HepG2 (cell line): Measurements from ENCODE around the gene FBXO5.

Source experiments
- ZKSCAN1 ChIP-seq: fragments of 150-350 bp; IDR thresholded peaks from 2 replicates; pipeline ENCODE4 v1.6.1; 2014; ENCODE audit warnings: low read length
- ZNF101 ChIP-seq: sonication (generic); formaldehyde crosslinking; IDR thresholded peaks from 2 replicates; pipeline ENCODE4 v1.4.0; 2020; ENCODE audit warnings: mild to moderate bottlenecking, low read depth, missing genetic modification reagents, borderline replicate concordance
- TF ChIP-seq, protein P1 (sequence below): sonication (generic); formaldehyde crosslinking; IDR thresholded peaks from 2 replicates; pipeline ENCODE4 v1.4.0; 2020; ENCODE audit warnings: missing genetic modification reagents
- TF ChIP-seq, protein P2 (sequence below): sonication (generic); IDR thresholded peaks from 2 replicates; pipeline ENCODE4 v1.6.1; 2016; ENCODE audit warnings: low read depth, borderline replicate concordance
- TF ChIP-seq, protein P3 (sequence below): sonication (generic); formaldehyde crosslinking; IDR thresholded peaks from 2 replicates; pipeline ENCODE4 v1.4.0; 2020; ENCODE audit warnings: missing genetic modification reagents

DNA sequence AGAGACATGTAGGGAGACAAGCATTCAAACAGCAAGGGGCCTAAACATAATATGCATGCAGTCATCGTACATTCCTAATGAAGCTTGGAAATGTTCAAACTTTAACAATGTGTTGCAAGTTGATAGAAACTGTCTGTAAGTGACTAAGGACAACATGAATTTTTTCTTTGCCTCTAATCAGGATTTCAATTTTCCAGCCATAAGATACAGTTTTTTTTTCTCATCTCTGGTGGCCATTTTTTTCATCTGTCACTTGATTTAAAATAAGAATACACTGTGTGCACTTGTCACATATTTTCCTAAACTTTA is 41.8 kb upstream of the FBXO5 start:
- no peak for TF ChIP-seq ZKSCAN1
- TF ChIP-seq, protein P1, sequence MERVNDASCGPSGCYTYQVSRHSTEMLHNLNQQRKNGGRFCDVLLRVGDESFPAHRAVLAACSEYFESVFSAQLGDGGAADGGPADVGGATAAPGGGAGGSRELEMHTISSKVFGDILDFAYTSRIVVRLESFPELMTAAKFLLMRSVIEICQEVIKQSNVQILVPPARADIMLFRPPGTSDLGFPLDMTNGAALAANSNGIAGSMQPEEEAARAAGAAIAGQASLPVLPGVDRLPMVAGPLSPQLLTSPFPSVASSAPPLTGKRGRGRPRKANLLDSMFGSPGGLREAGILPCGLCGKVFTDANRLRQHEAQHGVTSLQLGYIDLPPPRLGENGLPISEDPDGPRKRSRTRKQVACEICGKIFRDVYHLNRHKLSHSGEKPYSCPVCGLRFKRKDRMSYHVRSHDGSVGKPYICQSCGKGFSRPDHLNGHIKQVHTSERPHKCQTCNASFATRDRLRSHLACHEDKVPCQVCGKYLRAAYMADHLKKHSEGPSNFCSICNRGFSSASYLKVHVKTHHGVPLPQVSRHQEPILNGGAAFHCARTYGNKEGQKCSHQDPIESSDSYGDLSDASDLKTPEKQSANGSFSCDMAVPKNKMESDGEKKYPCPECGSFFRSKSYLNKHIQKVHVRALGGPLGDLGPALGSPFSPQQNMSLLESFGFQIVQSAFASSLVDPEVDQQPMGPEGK (CRISPR knock-in tag), result no peak
- TF ChIP-seq ZNF101 (CRISPR knock-in tag), result no peak
- TF ChIP-seq, protein P2, sequence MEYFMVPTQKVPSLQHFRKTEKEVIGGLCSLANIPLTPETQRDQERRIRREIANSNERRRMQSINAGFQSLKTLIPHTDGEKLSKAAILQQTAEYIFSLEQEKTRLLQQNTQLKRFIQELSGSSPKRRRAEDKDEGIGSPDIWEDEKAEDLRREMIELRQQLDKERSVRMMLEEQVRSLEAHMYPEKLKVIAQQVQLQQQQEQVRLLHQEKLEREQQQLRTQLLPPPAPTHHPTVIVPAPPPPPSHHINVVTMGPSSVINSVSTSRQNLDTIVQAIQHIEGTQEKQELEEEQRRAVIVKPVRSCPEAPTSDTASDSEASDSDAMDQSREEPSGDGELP, result no peak
- TF ChIP-seq, protein P3, sequence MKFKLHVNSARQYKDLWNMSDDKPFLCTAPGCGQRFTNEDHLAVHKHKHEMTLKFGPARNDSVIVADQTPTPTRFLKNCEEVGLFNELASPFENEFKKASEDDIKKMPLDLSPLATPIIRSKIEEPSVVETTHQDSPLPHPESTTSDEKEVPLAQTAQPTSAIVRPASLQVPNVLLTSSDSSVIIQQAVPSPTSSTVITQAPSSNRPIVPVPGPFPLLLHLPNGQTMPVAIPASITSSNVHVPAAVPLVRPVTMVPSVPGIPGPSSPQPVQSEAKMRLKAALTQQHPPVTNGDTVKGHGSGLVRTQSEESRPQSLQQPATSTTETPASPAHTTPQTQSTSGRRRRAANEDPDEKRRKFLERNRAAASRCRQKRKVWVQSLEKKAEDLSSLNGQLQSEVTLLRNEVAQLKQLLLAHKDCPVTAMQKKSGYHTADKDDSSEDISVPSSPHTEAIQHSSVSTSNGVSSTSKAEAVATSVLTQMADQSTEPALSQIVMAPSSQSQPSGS (CRISPR knock-in tag), result no peak
